ENCODE data around the gene MAP2.

GRCh38 chr2:209470466-209470865 is 46.6 kb downstream of the MAP2 start:
- TF ChIP-seq CTCF (IDR thresholded peaks at IDR 0.05), result no peak
- TF ChIP-seq POLR2A (IDR thresholded peaks at IDR 0.05), result no peak
- TF ChIP-seq POLR2AphosphoS5 (IDR thresholded peaks at IDR 0.05), result no peak
- TF ChIP-seq EP300 (IDR thresholded peaks at IDR 0.05), result no peak
